ENCODE results near the gene STRADA. TPM values are rescaled to one million over a fixed set of nuclear protein-coding genes. Genes with fewer than 3 reads are reported as not detected.

STRADA gene, protein sequence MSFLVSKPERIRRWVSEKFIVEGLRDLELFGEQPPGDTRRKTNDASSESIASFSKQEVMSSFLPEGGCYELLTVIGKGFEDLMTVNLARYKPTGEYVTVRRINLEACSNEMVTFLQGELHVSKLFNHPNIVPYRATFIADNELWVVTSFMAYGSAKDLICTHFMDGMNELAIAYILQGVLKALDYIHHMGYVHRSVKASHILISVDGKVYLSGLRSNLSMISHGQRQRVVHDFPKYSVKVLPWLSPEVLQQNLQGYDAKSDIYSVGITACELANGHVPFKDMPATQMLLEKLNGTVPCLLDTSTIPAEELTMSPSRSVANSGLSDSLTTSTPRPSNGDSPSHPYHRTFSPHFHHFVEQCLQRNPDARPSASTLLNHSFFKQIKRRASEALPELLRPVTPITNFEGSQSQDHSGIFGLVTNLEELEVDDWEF
- total RNA-seq (13.4 TPM), polyA plus RNA-seq (32.2 TPM)
- long read RNA-seq, donor 1, partial matches to known transcripts, result 0 of 2 reads
- long read RNA-seq, donor 1, other reads (novel, unspliced or antisense), result 0 of 2 reads
- long read RNA-seq, donor 2, result 0 reads
- long read RNA-seq, donor 3, partial matches to known transcripts, result 0 of 11 reads
- long read RNA-seq, donor 3, other reads (novel, unspliced or antisense), result 0 of 11 reads
- long read RNA-seq, donor 4, transcript STRADA-222 (1 exons, 3,685 nt), result major isoform, 9 of 11 reads
- long read RNA-seq, donor 4, partial matches to known transcripts, result 0 of 11 reads
- long read RNA-seq, donor 4, other reads (novel, unspliced or antisense), result 0 of 11 reads
- long read RNA-seq, donor 5, transcript STRADA-222 (1 exons, 3,685 nt), result major isoform, 10 of 15 reads
- long read RNA-seq, donor 5, partial matches to known transcripts, result 0 of 15 reads
- long read RNA-seq, donor 5, other reads (novel, unspliced or antisense), result 0 of 15 reads
- long read RNA-seq, donor 6, transcript STRADA-222 (1 exons, 3,685 nt), result major isoform, 5 of 41 reads
- long read RNA-seq, donor 6, partial matches to known transcripts, result 33 of 41 reads
- long read RNA-seq, donor 6, other reads (novel, unspliced or antisense), result 0 of 41 reads
- long read RNA-seq, donor 7, partial matches to known transcripts, result 0 of 7 reads
- long read RNA-seq, donor 7, other reads (novel, unspliced or antisense), result 0 of 7 reads
- long read RNA-seq, donor 8, transcript STRADA-222 (1 exons, 3,685 nt), result major isoform, 6 of 14 reads
- long read RNA-seq, donor 8, partial matches to known transcripts, result 6 of 14 reads
- long read RNA-seq, donor 8, other reads (novel, unspliced or antisense), result 0 of 14 reads
- long read RNA-seq, donor 9, partial matches to known transcripts, result 0 of 8 reads
- long read RNA-seq, donor 9, other reads (novel, unspliced or antisense), result 0 of 8 reads
- long read RNA-seq, donor 10, partial matches to known transcripts, result 0 of 6 reads
- long read RNA-seq, donor 10, other reads (novel, unspliced or antisense), result 0 of 6 reads

DNA sequence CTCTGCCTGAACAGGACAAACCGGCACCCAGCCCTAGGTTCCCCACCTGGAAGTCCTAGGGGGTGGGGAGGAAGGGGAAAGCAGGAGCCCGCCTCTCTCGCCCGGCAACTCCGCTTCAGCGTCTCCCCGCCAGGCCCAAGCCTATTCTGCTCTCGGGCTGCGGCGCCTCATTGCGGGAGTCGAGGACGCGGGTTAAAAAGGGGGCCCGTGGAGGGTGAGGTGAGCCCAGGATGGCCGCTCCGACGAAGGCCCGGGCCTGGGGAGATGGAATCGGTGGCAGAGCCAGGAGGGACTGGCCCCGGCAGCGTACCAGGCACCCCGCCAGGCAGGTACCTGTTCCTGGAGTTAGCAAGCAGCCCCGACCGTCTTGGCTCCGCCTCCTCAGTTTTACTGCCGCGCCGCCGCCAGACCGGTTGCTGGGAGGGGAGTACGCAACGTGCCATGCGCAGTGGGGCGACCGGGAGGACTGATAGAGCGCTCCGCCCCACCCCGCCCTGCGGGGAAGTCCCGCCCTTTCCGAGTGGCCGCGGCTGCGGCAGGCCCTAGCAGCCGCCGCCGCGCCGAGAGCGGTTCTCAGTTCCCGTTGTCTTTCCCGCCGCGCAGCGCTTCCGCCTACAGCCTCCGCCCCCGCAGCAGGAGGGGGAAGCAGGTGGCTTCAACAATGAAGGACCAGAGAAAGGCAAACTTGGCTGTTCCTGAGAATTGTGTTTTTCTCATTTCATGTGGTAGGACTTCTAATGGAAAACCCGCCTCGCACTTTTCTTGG is at the start of gene STRADA:
STRADA (minus strand) TSS at position 392 of the 766 bp plus-strand sequence. CDS start 13,430 bp downstream, outside the sequence.
- H3K27ac ChIP-seq (ENCODE audit: low read depth in 1 of 2, low read length in 1 of 2), result peak within 1 kb of the TSS; percentile 96 to 98
- no peaks in the 10 kb centered on the region for H3K27me3 ChIP-seq (ENCODE audit: control insufficient read depth in 2 of 2, insufficient read depth in 1 of 2, low read length in 1 of 2)
- H3K4me3 ChIP-seq (ENCODE audit: low read length in 2 of 2), result peak within 1 kb of the TSS; percentile 89 to 92
- H3K36me3 ChIP-seq (ENCODE audit: control insufficient read depth in 2 of 2, insufficient read depth in 2 of 2, low read length in 1 of 2), result peaks cover 3 to 11% of the 10 kb centered on the region in 2 donors
- H3K4me1 ChIP-seq (ENCODE audit: control insufficient read depth in 2 of 2, insufficient read depth in 2 of 2, low read length in 2 of 2), result peaks cover 3 to 14% of the 10 kb centered on the region in 2 donors
- H3K9me3 ChIP-seq (ENCODE audit: control insufficient read depth in 2 of 2, insufficient read depth in 1 of 2, low read length in 1 of 2), result no peaks in the 10 kb centered on the region
- peak; percentile 94 to 99 (median 98) for DNase-seq (ENCODE audit: low read depth in 6 of 9, low spot score in 9 of 9)
- under 1% methylated on average over 61 of the region's 61 CpGs for WGBS

DNA sequence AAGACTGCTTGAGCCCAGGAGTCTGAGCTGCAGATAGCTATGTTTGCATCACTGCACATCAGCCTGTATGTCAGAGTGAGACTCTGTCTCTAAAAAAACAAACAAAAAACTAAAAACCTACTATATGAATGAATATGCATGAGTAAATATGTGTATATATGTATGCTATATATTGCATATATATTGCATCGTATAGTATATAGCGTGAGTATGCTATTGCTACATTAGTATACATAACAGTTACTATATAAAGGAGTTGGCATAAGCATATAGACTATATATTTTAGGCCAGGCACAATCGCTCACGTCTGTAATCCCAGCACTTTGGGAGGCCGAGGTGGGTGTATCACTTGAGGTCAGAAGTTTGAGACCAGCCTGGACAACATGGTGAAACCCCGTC is 48.5 kb upstream of the STRADA start:
- H3K27ac ChIP-seq (ENCODE audit: low read depth in 1 of 2, low read length in 1 of 2), result no peak overlapping the region
- over 99% methylated on average over 6 of the region's 6 CpGs for WGBS
- no peak overlapping the region for H3K4me3 ChIP-seq (ENCODE audit: low read length in 2 of 2)
- DNase-seq (ENCODE audit: low read depth in 6 of 9, low spot score in 9 of 9), result no peak
- H3K9me3 ChIP-seq (ENCODE audit: control insufficient read depth in 2 of 2, insufficient read depth in 1 of 2, low read length in 1 of 2), result no peaks in the 10 kb centered on the region
- H3K27me3 ChIP-seq (ENCODE audit: control insufficient read depth in 2 of 2, insufficient read depth in 1 of 2, low read length in 1 of 2), result no peaks in the 10 kb centered on the region
- H3K36me3 ChIP-seq (ENCODE audit: control insufficient read depth in 2 of 2, insufficient read depth in 2 of 2, low read length in 1 of 2), result peaks cover 47 to 71% of the 10 kb centered on the region in 2 donors
- no peaks in the 10 kb centered on the region for H3K4me1 ChIP-seq (ENCODE audit: control insufficient read depth in 2 of 2, insufficient read depth in 2 of 2, low read length in 2 of 2)

DNA sequence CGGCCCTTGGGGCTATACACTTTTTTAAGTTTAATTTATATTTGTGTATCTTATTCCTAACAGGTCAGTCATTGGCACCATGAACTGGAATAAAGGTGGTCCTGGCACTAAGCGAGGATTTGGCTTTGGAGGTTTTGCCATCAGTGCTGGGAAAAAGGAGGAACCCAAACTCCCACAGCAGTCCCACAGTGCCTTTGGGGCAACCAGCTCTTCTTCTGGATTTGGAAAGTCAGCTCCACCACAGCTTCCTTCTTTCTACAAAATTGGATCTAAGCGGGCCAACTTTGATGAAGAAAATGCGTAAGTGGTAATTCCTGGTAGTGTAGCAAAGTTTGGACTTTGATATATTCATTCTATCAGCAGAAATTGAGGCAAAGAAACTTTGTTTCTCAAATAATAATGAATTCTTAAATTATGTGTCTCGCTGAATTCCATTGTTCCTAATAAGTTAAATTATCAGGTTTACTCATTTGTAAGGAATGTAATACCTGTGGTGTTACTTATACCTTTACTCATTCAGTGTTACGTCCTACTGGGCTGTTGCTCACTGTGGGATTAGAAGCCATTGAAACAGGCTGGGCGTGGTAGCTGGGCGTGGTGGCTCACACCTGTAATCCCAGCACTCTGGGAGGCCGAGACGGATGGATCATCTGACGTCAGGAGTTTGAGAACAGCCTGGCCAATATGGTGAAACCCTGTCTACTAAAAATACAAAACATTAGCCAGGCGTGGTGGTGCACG is 45.5 kb upstream of the STRADA start:
- Histone ChIP-seq H3K9me3 (ENCODE audit: control insufficient read depth in 2 of 2, insufficient read depth in 1 of 2, low read length in 1 of 2) (no peaks in the 10 kb centered on the region), H3K27ac (ENCODE audit: low read depth in 1 of 2, low read length in 1 of 2) (no peak overlapping the region), H3K4me3 (ENCODE audit: low read length in 2 of 2) (no peak overlapping the region), H3K27me3 (ENCODE audit: control insufficient read depth in 2 of 2, insufficient read depth in 1 of 2, low read length in 1 of 2) (no peaks in the 10 kb centered on the region), H3K4me1 (ENCODE audit: control insufficient read depth in 2 of 2, insufficient read depth in 2 of 2, low read length in 2 of 2) (no peaks in the 10 kb centered on the region), H3K36me3 (ENCODE audit: control insufficient read depth in 2 of 2, insufficient read depth in 2 of 2, low read length in 1 of 2) (peaks cover 32 to 56% of the 10 kb centered on the region in 2 donors)
- 99% methylated on average over 13 of the region's 13 CpGs for WGBS
- DNase-seq (ENCODE audit: low read depth in 6 of 9, low spot score in 9 of 9), result no peak

DNA sequence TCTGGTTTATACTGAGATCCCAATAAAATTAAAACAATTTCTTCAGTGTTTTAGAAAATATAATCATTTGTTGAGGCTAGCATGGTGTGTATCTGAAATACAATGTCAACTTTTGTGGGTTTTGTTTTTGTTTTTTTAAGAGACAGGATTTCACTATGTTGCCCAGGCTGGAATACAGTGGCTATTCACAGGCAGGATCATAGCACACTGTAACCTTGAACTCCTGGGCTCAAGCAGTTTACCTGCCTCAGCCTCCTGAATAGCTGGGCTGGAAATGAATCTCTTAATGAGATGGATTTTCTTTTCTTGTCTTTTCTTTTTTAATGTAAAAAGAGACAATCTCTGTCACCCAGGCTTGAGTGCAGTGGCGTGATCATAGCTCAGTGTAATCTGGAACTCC is 44.5 kb upstream of the STRADA start:
- H3K4me1 ChIP-seq (ENCODE audit: control insufficient read depth in 2 of 2, insufficient read depth in 2 of 2, low read length in 2 of 2), result no peaks in the 10 kb centered on the region
- peaks cover 32 to 54% of the 10 kb centered on the region in 2 donors for H3K36me3 ChIP-seq (ENCODE audit: control insufficient read depth in 2 of 2, insufficient read depth in 2 of 2, low read length in 1 of 2)
- no peak for DNase-seq (ENCODE audit: low read depth in 6 of 9, low spot score in 9 of 9)
- no peak overlapping the region for H3K4me3 ChIP-seq (ENCODE audit: low read length in 2 of 2)
- H3K27me3 ChIP-seq (ENCODE audit: control insufficient read depth in 2 of 2, insufficient read depth in 1 of 2, low read length in 1 of 2), result no peaks in the 10 kb centered on the region
- no peaks in the 10 kb centered on the region for H3K9me3 ChIP-seq (ENCODE audit: control insufficient read depth in 2 of 2, insufficient read depth in 1 of 2, low read length in 1 of 2)
- 98% methylated on average over 1 of the region's 1 CpG for WGBS
- no peak overlapping the region for H3K27ac ChIP-seq (ENCODE audit: low read depth in 1 of 2, low read length in 1 of 2)

DNA sequence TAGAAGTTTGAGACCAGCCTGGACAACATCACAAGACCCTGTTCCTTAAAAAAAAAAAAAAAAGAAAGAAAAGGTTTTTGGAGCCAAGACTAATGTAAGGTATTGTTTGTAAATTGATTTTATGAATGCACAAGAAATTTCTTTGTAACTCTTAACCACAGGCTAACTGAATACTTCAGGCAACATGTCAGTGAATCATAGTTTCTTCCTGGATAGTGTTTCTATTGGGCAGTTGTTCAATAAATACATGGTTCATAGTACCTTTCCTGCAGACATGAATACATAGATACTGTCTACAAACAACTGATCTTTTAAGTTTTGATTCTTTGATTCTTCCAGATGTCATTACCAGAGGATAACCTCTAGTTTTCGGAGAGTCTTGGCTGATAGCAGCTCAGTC is 44.0 kb upstream of the STRADA start:
- 100% methylated on average over 1 of the region's 1 CpG for WGBS
- DNase-seq (ENCODE audit: low read depth in 6 of 9, low spot score in 9 of 9), result no peak
- Histone ChIP-seq H3K4me1 (ENCODE audit: control insufficient read depth in 2 of 2, insufficient read depth in 2 of 2, low read length in 2 of 2) (no peaks in the 10 kb centered on the region), H3K4me3 (ENCODE audit: low read length in 2 of 2) (no peak overlapping the region), H3K9me3 (ENCODE audit: control insufficient read depth in 2 of 2, insufficient read depth in 1 of 2, low read length in 1 of 2) (no peaks in the 10 kb centered on the region), H3K27ac (ENCODE audit: low read depth in 1 of 2, low read length in 1 of 2) (no peak overlapping the region), H3K27me3 (ENCODE audit: control insufficient read depth in 2 of 2, insufficient read depth in 1 of 2, low read length in 1 of 2) (no peaks in the 10 kb centered on the region), H3K36me3 (ENCODE audit: control insufficient read depth in 2 of 2, insufficient read depth in 2 of 2, low read length in 1 of 2) (peaks cover 32 to 52% of the 10 kb centered on the region in 2 donors)

DNA sequence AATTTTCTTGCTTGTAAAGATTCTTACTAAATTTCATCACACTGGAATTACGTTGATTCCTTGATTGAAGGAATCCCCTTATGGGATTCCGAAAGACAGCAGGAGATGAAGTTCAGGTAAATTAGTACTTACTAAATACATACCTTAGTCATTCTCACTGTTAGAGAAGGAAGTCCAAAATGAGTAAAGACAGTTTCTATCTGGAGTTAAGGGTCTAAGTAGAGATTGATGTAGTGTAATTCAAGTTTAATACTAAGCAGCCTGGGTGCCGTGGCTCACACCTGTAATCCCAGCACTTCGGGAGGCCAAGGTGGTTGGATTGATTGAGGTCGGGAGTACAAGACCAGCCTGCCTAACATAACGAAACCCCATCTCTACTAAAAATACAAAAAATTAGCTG is 41.9 kb upstream of the STRADA start:
- 86% methylated on average over 6 of the region's 6 CpGs for WGBS
- H3K4me1 ChIP-seq (ENCODE audit: control insufficient read depth in 2 of 2, insufficient read depth in 2 of 2, low read length in 2 of 2), result no peaks in the 10 kb centered on the region

DNA sequence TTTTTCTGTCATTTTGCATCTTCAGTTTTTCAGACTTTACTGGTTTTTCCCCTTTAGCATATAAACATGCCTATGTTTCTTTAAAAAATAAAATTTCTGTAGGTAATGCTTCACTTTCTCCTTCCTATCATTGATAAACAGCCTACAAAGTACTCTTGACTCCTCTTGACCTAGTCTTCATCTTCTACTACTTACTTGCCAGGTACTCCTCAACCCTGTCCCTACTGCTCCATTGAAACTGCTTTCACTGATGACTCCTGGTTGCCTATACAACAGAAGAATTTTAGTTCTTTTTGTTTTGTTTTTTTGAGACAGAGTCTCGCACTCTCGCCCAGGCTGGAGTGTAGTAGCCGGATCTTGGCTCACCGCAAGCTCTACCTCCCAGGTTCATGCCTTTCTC is 39.3 kb upstream of the STRADA start:
- H3K27ac ChIP-seq (ENCODE audit: low read depth in 1 of 2, low read length in 1 of 2), result no peak overlapping the region
- H3K36me3 ChIP-seq (ENCODE audit: control insufficient read depth in 2 of 2, insufficient read depth in 2 of 2, low read length in 1 of 2), result peaks cover 18 to 46% of the 10 kb centered on the region in 2 donors
- no peaks in the 10 kb centered on the region for H3K9me3 ChIP-seq (ENCODE audit: control insufficient read depth in 2 of 2, insufficient read depth in 1 of 2, low read length in 1 of 2)
- DNase-seq (ENCODE audit: low read depth in 6 of 9, low spot score in 9 of 9), result no peak
- H3K4me1 ChIP-seq (ENCODE audit: control insufficient read depth in 2 of 2, insufficient read depth in 2 of 2, low read length in 2 of 2), result no peaks in the 10 kb centered on the region
- 98% methylated on average over 4 of the region's 4 CpGs for WGBS
- no peaks in the 10 kb centered on the region for H3K27me3 ChIP-seq (ENCODE audit: control insufficient read depth in 2 of 2, insufficient read depth in 1 of 2, low read length in 1 of 2)
- H3K4me3 ChIP-seq (ENCODE audit: low read length in 2 of 2), result no peak overlapping the region

More for the DNA sequence above, 41.9 kb upstream of the STRADA start:
- no peaks in the 10 kb centered on the region for H3K27me3 ChIP-seq (ENCODE audit: control insufficient read depth in 2 of 2, insufficient read depth in 1 of 2, low read length in 1 of 2)
- DNase-seq (ENCODE audit: low read depth in 6 of 9, low spot score in 9 of 9), result no peak
- H3K4me3 ChIP-seq (ENCODE audit: low read length in 2 of 2), result no peak overlapping the region
- no peaks in the 10 kb centered on the region for H3K9me3 ChIP-seq (ENCODE audit: control insufficient read depth in 2 of 2, insufficient read depth in 1 of 2, low read length in 1 of 2)
- no peak overlapping the region for H3K27ac ChIP-seq (ENCODE audit: low read depth in 1 of 2, low read length in 1 of 2)
- peaks cover 24 to 45% of the 10 kb centered on the region in 2 donors for H3K36me3 ChIP-seq (ENCODE audit: control insufficient read depth in 2 of 2, insufficient read depth in 2 of 2, low read length in 1 of 2)

Measured in thymus (tissue), 14 donors.